GM12878 (cell line): ENCODE results near the gene SPATA18. TPM values are rescaled to one million over a fixed set of nuclear protein-coding genes. Genes with fewer than 3 reads are reported as not detected.

Source experiments
- ATAC-seq: fragments of 200-7000 bp; cut with Tn5 transposase; 3 replicates; pipeline ENCODE4 v1.9.1; 2020; ENCODE audit warnings: mild to moderate bottlenecking, moderate library complexity
- BruUV-seq: library from RNA; stranded (reverse); fragments of 400-500 nt; replicated peaks from 2 replicates; lab custom pipeline; 2021; lab: Mats Ljungman, UMichigan
- CTCF ChIA-PET: fragments of 300-600 bp; sonication (Branson Sonifier 250); formaldehyde crosslinking; extraction: SDS; loops from one replicate; lab custom pipeline; 2021; ENCODE audit warnings: inconsistent platforms; lab: Yijun Ruan, JAX
- POLR2A ChIA-PET: fragments of 350-600 bp; formaldehyde crosslinking; extraction: SDS; loops from one replicate; lab custom pipeline; 2021; ENCODE audit warnings: inconsistent platforms; lab: Charles Lee
- RAD21 ChIA-PET: fragments of 300-600 bp; sonication (Branson Sonifier 250); formaldehyde crosslinking; loops from one replicate; lab custom pipeline; 2023; ENCODE audit warnings: antibody characterized with exemption; ENCODE audit not compliant: unreplicated experiment; lab: Charles Lee
- SMC1A ChIA-PET: fragments of 300-600 bp; sonication (Branson Sonifier 250); formaldehyde crosslinking; loops from one replicate; lab custom pipeline; 2023; ENCODE audit not compliant: unreplicated experiment, uncharacterized antibody; lab: Charles Lee
- DNase-seq: peaks from one replicate; pipeline ENCODE4 v3.0.0-alpha.2; 2011; ENCODE audit warnings: low read depth, low spot score
- FAIRE-seq: peaks from 3 replicates; lab custom pipeline; 2011; peaks lifted over from hg19 to GRCh38; lab: Jason Lieb, UNC
- H2AFZ ChIP-seq: 2 replicates; pipeline ENCODE4 v1.6.0; 2011; ENCODE audit warnings: low read depth, low read length, control low read depth; ENCODE audit not compliant: control insufficient read depth
- H3K27ac ChIP-seq: 2 replicates; pipeline ENCODE4 v1.5.1; 2011; ENCODE audit warnings: control low read depth; ENCODE audit not compliant: control insufficient read depth, insufficient read depth
- H3K27me3 ChIP-seq, 2 experiments: replicated peaks in 1 of 2; 2 replicates each; pipeline versions ENCODE4 v1.6.0 to v1.6.1; 2011; ENCODE audit warnings: low read length in 1 of 2; ENCODE audit not compliant: control insufficient read depth in 2 of 2, insufficient read depth in 2 of 2
- H3K36me3 ChIP-seq, 2 experiments: 2 replicates each; pipeline ENCODE4 v1.5.1; 2011; ENCODE audit warnings: low read length in 1 of 2; ENCODE audit not compliant: control insufficient read depth in 2 of 2, insufficient read depth in 2 of 2
- H3K4me1 ChIP-seq: 2 replicates; pipeline ENCODE4 v1.6.1; 2011; ENCODE audit warnings: mild to moderate bottlenecking, low read length, moderate library complexity, mixed read lengths; ENCODE audit not compliant: control insufficient read depth, insufficient read depth
- H3K4me2 ChIP-seq: 2 replicates; pipeline ENCODE4 v1.6.0; 2011; ENCODE audit warnings: control low read depth; ENCODE audit not compliant: control insufficient read depth, insufficient read depth
- H3K4me3 ChIP-seq: fragments of 200-600 bp; sonication (generic); 2 replicates; pipeline ENCODE4 v1.5.1; 2016
- H3K79me2 ChIP-seq: 2 replicates; pipeline ENCODE4 v1.6.0; 2011; ENCODE audit warnings: low read length; ENCODE audit not compliant: control insufficient read depth, insufficient read depth
- H3K9ac ChIP-seq: 2 replicates; pipeline ENCODE4 v1.8.0; 2011; ENCODE audit warnings: low read length, control low read depth, mixed read lengths; ENCODE audit not compliant: control insufficient read depth, insufficient read depth
- H3K9me3 ChIP-seq: replicated peaks from 3 replicates; pipeline ENCODE4 v1.5.1; 2011; ENCODE audit warnings: mild to moderate bottlenecking, low read length; ENCODE audit not compliant: control insufficient read depth, insufficient read depth
- H4K20me1 ChIP-seq: 2 replicates; pipeline ENCODE4 v1.6.0; 2011; ENCODE audit not compliant: control insufficient read depth, insufficient read depth
- BCL11A ChIP-seq: IDR thresholded peaks from 2 replicates; pipeline ENCODE4 v1.6.1; 2011; ENCODE audit warnings: low read depth, low read length
- ETV6 ChIP-seq, 2 experiments: fragments of 450-650 bp in 1 of 2; IDR thresholded peaks in 1 of 2; conservative IDR thresholded peaks in 1 of 2; 2 replicates each; pipeline ENCODE4 v1.6.1; 2014; ENCODE audit warnings: antibody characterized with exemption in 1 of 2, borderline replicate concordance in 1 of 2, low read depth in 1 of 2, mild to moderate bottlenecking in 1 of 2, moderate library complexity in 1 of 2
- JUNB ChIP-seq: IDR thresholded peaks from 2 replicates; pipeline ENCODE4 v1.6.1; 2016; ENCODE audit warnings: antibody characterized with exemption, mild to moderate bottlenecking
- POLR2AphosphoS2 ChIP-seq: IDR thresholded peaks from 2 replicates; pipeline ENCODE4 v1.6.1; 2011; ENCODE audit warnings: low read depth, mild to moderate bottlenecking, low read length, improper control_type of control experiment, moderate library complexity
- SPI1 ChIP-seq: IDR thresholded peaks from 2 replicates; pipeline ENCODE4 v1.6.1; 2011; ENCODE audit warnings: low read depth, mild to moderate bottlenecking, low read length, moderate library complexity, borderline replicate concordance; ENCODE audit not compliant: insufficient read depth
- WRNIP1 ChIP-seq: IDR thresholded peaks from 2 replicates; pipeline ENCODE4 v1.6.1; 2011; ENCODE audit warnings: low read depth, low read length, improper control_type of control experiment, borderline replicate concordance
- ZNF384 ChIP-seq: IDR thresholded peaks from 2 replicates; pipeline ENCODE4 v1.6.1; 2012; ENCODE audit warnings: low read depth, mild to moderate bottlenecking, low read length, improper control_type of control experiment, borderline replicate concordance
- in situ Hi-C: fragments of 300-500 bp; cut with MboI; formaldehyde crosslinking; loops from 9 replicates; pipeline ENCODE4 v1.14.3; 2018; ENCODE audit warnings: mixed read lengths
- intact Hi-C: fragments of 100-400 bp; cut with micrococcal nuclease; formaldehyde crosslinking; loops from one replicate; pipeline ENCODE4 v1.14.2; 2022; ENCODE audit not compliant: unreplicated experiment
- polyA plus RNA-seq, 11 experiments: library from polyadenylated mRNA; depleted of rRNA in 4 of 11; unstranded in 6 of 11; stranded (reverse) in 5 of 11; fragments of >200 nt; fragmentation: Nextera tagmentation in 4 of 11; fragmentation: Illumina TruSeq in 1 of 11; extraction: Ambion mirVana in 4 of 11; extraction: Trizol in 1 of 11; gene quantifications; 1 replicate in 1 of 11; 2 replicates in 10 of 11; pipeline versions ENCODE4 v1.2.1 to v1.2.3, GENCODE V29; 2011 to 2016; ENCODE audit warnings: inconsistent platforms in 2 of 11, missing spikeins in 2 of 11, low read depth in 1 of 11
- total RNA-seq, 4 experiments: library from RNA; depleted of rRNA in 3 of 4; stranded (reverse); fragments of >200 nt in 3 of 4; fragmentation: Illumina TruSeq in 1 of 4; extraction: Trizol in 1 of 4; gene quantifications; 2 replicates each; pipeline versions ENCODE4 v1.2.1 to v1.2.3, GENCODE V29; 2013 to 2021
- TF ChIP-seq, protein P1 (sequence below): IDR thresholded peaks from 2 replicates; pipeline ENCODE4 v1.6.1; 2012; ENCODE audit warnings: low read length, inconsistent platforms

The SPATA18 gene
- total and polyA plus RNA-seq, 10 of the 15 experiments (the other 5 are each of a cell fraction or from before 2014, with no cell fraction given): 0.39 to 4.5 (median 1.9) TPM

- CTCF ChIA-PET: no interaction called here
- intact Hi-C loops (no loop called here), in situ Hi-C loops (no loop called here)
- Histone ChIP-seq H3K9ac (no peak overlapping the region), H3K27ac (no peak overlapping the region), H3K4me3 (no peak overlapping the region), H3K36me3 (no peaks in the 10 kb centered on the region), H2AFZ (no peak overlapping the region), H3K79me2 (no peaks in the 10 kb centered on the region), H3K4me1 (peaks cover 3% of the 10 kb centered on the region), H3K4me2 (no peak overlapping the region), H4K20me1 (no peaks in the 10 kb centered on the region), H3K27me3 (no peaks in the 10 kb centered on the region; a peak in 1 of 4 replicates), H3K9me3 (no peaks in the 10 kb centered on the region)
- ATAC-seq (no peak), DNase-seq (no peak), FAIRE-seq (no peak)
- SMC1A ChIA-PET: interaction anchor here (0.6 kb wide), 1 partner anchor 1456 kb away, joined by 3 read pairs; no protein-coding TSS in a partner anchor
- RAD21 ChIA-PET: no interaction called here
- TF ChIP-seq JUNB (no peak), SPI1 (no peak), ZNF384 (no peak), BCL11A (no peak), WRNIP1 (no peak), POLR2AphosphoS2 (no peak), ETV6 (conservative IDR thresholded peaks at IDR 0.05 in 1 of 2, IDR thresholded peaks at IDR 0.05 in 1 of 2; ENCODE audit: borderline replicate concordance in 1 of 2, low read depth in 1 of 2) (no peak)
- TF ChIP-seq, protein P1, sequence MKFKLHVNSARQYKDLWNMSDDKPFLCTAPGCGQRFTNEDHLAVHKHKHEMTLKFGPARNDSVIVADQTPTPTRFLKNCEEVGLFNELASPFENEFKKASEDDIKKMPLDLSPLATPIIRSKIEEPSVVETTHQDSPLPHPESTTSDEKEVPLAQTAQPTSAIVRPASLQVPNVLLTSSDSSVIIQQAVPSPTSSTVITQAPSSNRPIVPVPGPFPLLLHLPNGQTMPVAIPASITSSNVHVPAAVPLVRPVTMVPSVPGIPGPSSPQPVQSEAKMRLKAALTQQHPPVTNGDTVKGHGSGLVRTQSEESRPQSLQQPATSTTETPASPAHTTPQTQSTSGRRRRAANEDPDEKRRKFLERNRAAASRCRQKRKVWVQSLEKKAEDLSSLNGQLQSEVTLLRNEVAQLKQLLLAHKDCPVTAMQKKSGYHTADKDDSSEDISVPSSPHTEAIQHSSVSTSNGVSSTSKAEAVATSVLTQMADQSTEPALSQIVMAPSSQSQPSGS: no peak
- POLR2A ChIA-PET: no interaction called here
- no TSS peak for BruUV-seq
These were observed 6.1 kb downstream of the SPATA18 start for GRCh38 chr4:52057196-52057595.
